Renal cortical epithelial cell (primary cell): ENCODE results near the gene PCYT2. TPM values are rescaled to one million over a fixed set of nuclear protein-coding genes. Genes with fewer than 3 reads are reported as not detected.
"Not testable (repeated sequence)": the region's sequence is repeated elsewhere in the genome, so short reads cannot be mapped to it uniquely, and the experiment has no call there.

ENCODE experiments used
- DNase-seq: peaks from one replicate; pipeline ENCODE4 v3.0.0-alpha.2; 2011; ENCODE audit warnings: low read depth
- total RNA-seq: library from RNA; depleted of rRNA; stranded (reverse); fragments of >200 nt; gene quantifications from 2 replicates; pipeline ENCODE4 v1.2.3, GENCODE V29; 2014

Gene PCYT2
- total RNA-seq, 1 donor from 2014 or later = 18.6 TPM

- peak; percentile 67 for DNase-seq
Measured at GRCh38 chr17:81927653-81928543, 16.7 kb upstream of the PCYT2 start, which contains the start of gene MAFG. MAFG (minus strand) TSS chr17:81927735; CDS start chr17:81923185, 4,550 bp downstream.

GRCh38 chr17:81927152-81927652 is 16.0 kb upstream of the PCYT2 start:
- DNase-seq = no peak

GRCh38 chr17:81926451-81927151 is 15.4 kb upstream of the PCYT2 start:
- peak; percentile 70 for DNase-seq

GRCh38 chr17:81925860-81926450 is 14.8 kb upstream of the PCYT2 start:
- no peak for DNase-seq

GRCh38 chr17:81924557-81925532 is 13.6 kb upstream of the PCYT2 start:
- DNase-seq = no peak

- DNase-seq = peak; percentile 58
Measured at GRCh38 chr17:81923302-81924260, 12.4 kb upstream of the PCYT2 start.

GRCh38 chr17:81922566-81923301 is 11.5 kb upstream of the PCYT2 start:
- DNase-seq = no peak

- no peak for DNase-seq
Measured at GRCh38 chr17:81921996-81922565, 10.9 kb upstream of the PCYT2 start.

GRCh38 chr17:81921537-81921862 is 10.3 kb upstream of the PCYT2 start:
- DNase-seq = no peak

GRCh38 chr17:81920612-81921536 is 9.7 kb upstream of the PCYT2 start:
- DNase-seq = no peak

- DNase-seq = no peak
Measured at GRCh38 chr17:81918832-81919545, 7.8 kb upstream of the PCYT2 start.

- DNase-seq = not testable (repeated sequence)
Measured at GRCh38 chr17:81918333-81918669, 7.1 kb upstream of the PCYT2 start.

- no peak for DNase-seq
Measured at GRCh38 chr17:81917565-81918332, 6.5 kb upstream of the PCYT2 start, which contains the start of gene SIRT7. SIRT7 (minus strand) TSS chr17:81918176; CDS start chr17:81918131, 45 bp downstream.

- DNase-seq = peak; percentile 74
Measured at GRCh38 chr17:81916234-81917001, 5.2 kb upstream of the PCYT2 start.

- DNase-seq = no peak
Measured at GRCh38 chr17:81915331-81915730, 4.1 kb upstream of the PCYT2 start.
